A549 (cell line): ENCODE measurements around the gene NECAB3.

Experiments
- CTCF ChIP-seq: fragments of >200 bp; sonication (Bioruptor Twin); formaldehyde crosslinking; IDR thresholded peaks from 3 replicates; pipeline ENCODE4 v1.5.1; 2016
- ELK1 ChIP-seq: fragments of 150-350 bp; IDR thresholded peaks from 2 replicates; pipeline ENCODE4 v1.6.1; 2014; ENCODE audit warnings: low read depth, mild to moderate bottlenecking, low read length
- JUNB ChIP-seq: fragments of >200 bp; sonication (Bioruptor Twin); formaldehyde crosslinking; IDR thresholded peaks from 2 replicates; pipeline ENCODE4 v1.6.1; 2016
- RCOR1 ChIP-seq: fragments of 150-350 bp; IDR thresholded peaks from 2 replicates; pipeline ENCODE4 v1.6.1; 2014; ENCODE audit warnings: antibody characterized with exemption, low read length, low read depth
- RFX5 ChIP-seq: fragments of 450-650 bp; IDR thresholded peaks from 2 replicates; pipeline ENCODE4 v1.7.1; 2014; ENCODE audit warnings: antibody characterized with exemption, mild to moderate bottlenecking, moderate library complexity
- SREBF2 ChIP-seq: fragments of 450-650 bp; IDR thresholded peaks from 2 replicates; pipeline ENCODE4 v1.6.1; 2014; ENCODE audit warnings: mild to moderate bottlenecking, moderate library complexity

GRCh38 chr20:33668466-33669155 is 5.6 kb downstream of the NECAB3 start:
- TF ChIP-seq CTCF (no peak), SREBF2 (no peak), RFX5 (no peak), JUNB (no peak), ELK1 (no peak), RCOR1 (no peak)
